NCI-H345 (cell line): Measurements from ENCODE around the gene GJE1.
"Not testable (repeated sequence)": the region's sequence is repeated elsewhere in the genome, so short reads cannot be mapped to it uniquely, and the experiment has no call there.

Source experiments
- DNase-seq: peaks from one replicate; lab custom pipeline; 2025; lab: John Stamatoyannopoulos, UW

The GJE1 gene

GRCh38 chr6:142132625-142133024 is at the start of gene GJE1:
Gene GJE1, plus strand, starts transcription at chr6:142132925. Its CDS starts 234 bp downstream, at chr6:142133159.
- DNase-seq: no peak

GRCh38 chr6:142087950-142088857 is 44.5 kb upstream of the GJE1 start:
- DNase-seq: peak; percentile 54

- DNase-seq: peak; percentile 35
Measured at GRCh38 chr6:142088858-142089216, 43.9 kb upstream of the GJE1 start.

- not testable (repeated sequence) for DNase-seq
Measured at GRCh38 chr6:142104820-142105219, 27.9 kb upstream of the GJE1 start.

GRCh38 chr6:142110820-142111219 is 21.9 kb upstream of the GJE1 start:
- DNase-seq: not testable (repeated sequence)

- DNase-seq: peak; percentile 82
Measured at GRCh38 chr6:142112451-142113061, 20.2 kb upstream of the GJE1 start.

GRCh38 chr6:142117366-142117765 is 15.4 kb upstream of the GJE1 start:
- DNase-seq: no peak

- DNase-seq: no peak
Measured at GRCh38 chr6:142118328-142118727, 14.4 kb upstream of the GJE1 start.

- DNase-seq: no peak
Measured at GRCh38 chr6:142118925-142119324, 13.8 kb upstream of the GJE1 start.

GRCh38 chr6:142121342-142121741 is 11.4 kb upstream of the GJE1 start:
- DNase-seq: no peak

- DNase-seq: no peak
Measured at GRCh38 chr6:142130814-142131213, 1.9 kb upstream of the GJE1 start.

GRCh38 chr6:142138876-142139275 is 6.2 kb downstream of the GJE1 start:
- DNase-seq: no peak

- not testable (repeated sequence) for DNase-seq
Measured at GRCh38 chr6:142141531-142141930, 8.8 kb downstream of the GJE1 start.

GRCh38 chr6:142146828-142147662 is 14.3 kb downstream of the GJE1 start, which contains the start of the genes NMBR and VTA1:
Gene NMBR, minus strand, starts transcription at chr6:142147122. Its CDS starts 58,464 bp downstream, at chr6:142088658.
Gene VTA1, plus strand, starts transcription at chr6:142147263. Its CDS starts 25 bp downstream, at chr6:142147288.
- DNase-seq: peak; percentile 99

GRCh38 chr6:142152746-142153145 is 20.0 kb downstream of the GJE1 start:
- DNase-seq: no peak

- no peak for DNase-seq
Measured at GRCh38 chr6:142153196-142153595, 20.5 kb downstream of the GJE1 start.

GRCh38 chr6:142154336-142154735 is 21.6 kb downstream of the GJE1 start:
- DNase-seq: no peak

GRCh38 chr6:142155091-142155490 is 22.4 kb downstream of the GJE1 start:
- DNase-seq: no peak

GRCh38 chr6:142155895-142156757 is 23.4 kb downstream of the GJE1 start:
- peak; percentile 4 for DNase-seq

- not testable (repeated sequence) for DNase-seq
Measured at GRCh38 chr6:142156758-142157068, 24.0 kb downstream of the GJE1 start.

GRCh38 chr6:142162780-142163179 is 30.1 kb downstream of the GJE1 start:
- no peak for DNase-seq
